Body of pancreas (tissue), 4 donors: ENCODE data around the gene NAA38.

ENCODE experiments used
- CTCF ChIP-seq, 7 experiments: fragments of 450-650 bp in 4 of 7; fragments of 200-600 bp in 3 of 7; sonication (generic) in 3 of 7; IDR thresholded peaks; one replicate each; pipeline ENCODE4 v1.5.1; 2016 to 2019; ENCODE audit warnings: antibody characterized with exemption in 7 of 7
- POLR2A ChIP-seq, 3 donors: fragments of 450-650 bp; IDR thresholded peaks; one replicate each; pipeline ENCODE4 v1.6.1; 2016; ENCODE audit warnings: antibody characterized with exemption in 3 of 3, mild to moderate bottlenecking in 2 of 3

GRCh38 chr17:7817643-7817964 is 39.8 kb downstream of the NAA38 start:
- no peak for TF ChIP-seq CTCF (IDR thresholded peaks at IDR 0.05)
- TF ChIP-seq POLR2A (IDR thresholded peaks at IDR 0.05) = no peak
